Fibroblast of pulmonary artery (primary cell): Measurements from ENCODE around the gene SLC7A6OS.

Source experiments
- DNase-seq: peaks from one replicate; pipeline ENCODE4 v3.0.0-alpha.2; 2010; ENCODE audit warnings: low read depth
- H3K4me3 ChIP-seq: replicated peaks from 2 replicates; pipeline ENCODE4 v1.5.1; 2011; ENCODE audit warnings: low read depth, mild to moderate bottlenecking, control low read depth, low read length, moderate library complexity
- CTCF ChIP-seq: IDR thresholded peaks from 2 replicates; pipeline ENCODE4 v1.5.1; 2011; ENCODE audit warnings: mild to moderate bottlenecking, control low read depth, low read length, inconsistent platforms; ENCODE audit errors: missing control alignments

The SLC7A6OS gene

DNA sequence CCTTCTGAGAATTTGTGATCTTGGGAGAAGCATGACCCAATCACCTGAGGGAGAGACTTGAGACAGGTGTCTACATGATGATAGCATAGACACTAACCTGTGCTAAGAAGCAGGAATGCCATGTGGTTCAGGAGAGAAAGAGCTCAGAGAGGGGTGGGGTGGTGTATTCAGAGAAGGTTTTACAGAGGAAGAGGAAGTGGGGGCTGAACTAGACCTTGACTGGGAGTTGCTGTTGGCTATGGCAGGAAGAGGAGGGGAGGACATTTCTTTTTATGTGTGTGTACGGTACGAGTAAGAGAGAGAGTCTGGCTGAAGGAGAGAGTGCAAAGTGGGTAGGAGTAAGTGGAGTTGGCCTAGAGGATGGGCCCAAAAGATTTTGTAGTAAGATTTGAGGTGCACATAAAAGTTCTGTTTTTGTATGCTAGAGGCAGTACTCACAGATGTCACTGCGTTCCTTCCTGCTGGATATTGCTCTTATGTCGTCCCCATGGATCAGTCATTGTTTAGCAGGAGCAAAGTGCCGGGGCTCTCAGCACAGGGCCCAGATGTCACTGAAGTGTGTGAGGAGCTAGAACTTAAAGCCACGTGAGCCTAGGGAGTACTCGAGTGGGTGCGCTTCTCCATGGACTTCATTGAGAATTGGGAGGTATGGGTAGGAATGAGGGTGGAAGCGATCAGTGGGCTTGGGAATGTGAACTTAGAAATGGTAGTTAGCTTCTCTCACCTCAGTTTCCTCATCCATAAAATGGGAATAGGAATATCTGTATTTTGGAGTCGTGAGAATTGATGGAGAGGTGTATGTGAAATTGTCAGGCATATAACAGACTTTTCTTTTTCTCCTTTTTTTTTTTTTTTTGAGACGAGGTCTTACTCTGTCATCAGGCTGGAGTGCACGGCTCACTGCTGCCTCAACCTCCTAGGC, 24.3 kb downstream of the SLC7A6OS start:
- H3K4me3 ChIP-seq = no peak overlapping the region
- TF ChIP-seq CTCF = no peak
- no peak for DNase-seq

- no peak overlapping the region for H3K4me3 ChIP-seq
These were observed 25.1 kb downstream of the SLC7A6OS start for GRCh38 chr16:68285683-68286082.

GRCh38 chr16:68284847-68285246, 25.9 kb downstream of the SLC7A6OS start:
- no peak overlapping the region for H3K4me3 ChIP-seq
- no peak for DNase-seq
- no peak for TF ChIP-seq CTCF

More at GRCh38 chr16:68285683-68286082, 25.1 kb downstream of the SLC7A6OS start:
- TF ChIP-seq CTCF = no peak
- no peak for DNase-seq

DNA sequence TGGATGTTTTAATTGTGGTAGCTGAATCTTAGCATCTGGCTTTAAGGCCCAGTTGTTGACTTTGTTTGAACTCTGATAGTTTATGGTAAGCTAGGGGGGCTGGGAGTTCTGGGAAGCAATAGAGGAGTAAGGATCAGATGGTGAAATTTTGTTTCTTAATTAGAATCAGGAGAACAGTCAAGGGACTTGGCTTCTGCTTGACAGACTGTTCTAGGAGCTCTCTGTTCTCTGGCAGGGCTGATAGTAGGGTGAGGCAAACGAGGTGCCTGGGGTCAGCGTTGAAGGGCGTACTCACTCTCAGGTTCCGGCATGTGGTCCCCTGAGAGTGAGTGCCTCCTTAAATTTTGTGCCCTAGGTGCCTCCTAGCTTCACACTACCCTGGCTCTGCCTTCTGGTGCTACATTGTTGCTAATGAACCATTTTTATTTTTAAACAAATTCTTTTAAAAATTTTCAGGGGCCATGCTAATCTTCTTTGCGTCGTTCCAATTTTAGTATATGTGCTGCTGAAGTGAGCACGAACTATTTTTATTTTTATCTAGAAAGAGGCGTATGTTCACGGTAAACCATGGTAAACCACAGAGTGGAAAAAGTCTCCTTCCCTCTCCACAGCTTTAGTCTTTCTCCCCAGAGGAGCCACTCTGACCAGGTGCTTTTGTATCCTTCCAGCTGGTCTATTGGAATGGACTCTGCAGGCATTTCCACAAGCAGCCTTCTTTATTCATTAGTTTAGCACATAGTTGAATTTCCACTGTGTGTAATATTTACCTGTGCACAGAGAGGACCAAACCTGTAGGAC, 26.7 kb downstream of the SLC7A6OS start:
- no peak for TF ChIP-seq CTCF
- DNase-seq = no peak
- H3K4me3 ChIP-seq = no peak overlapping the region

GRCh38 chr16:68283346-68283745, 27.4 kb downstream of the SLC7A6OS start:
- DNase-seq = no peak
- TF ChIP-seq CTCF = no peak
- no peak overlapping the region for H3K4me3 ChIP-seq

- no peak for DNase-seq
- no peak for TF ChIP-seq CTCF
- H3K4me3 ChIP-seq = no peak overlapping the region
These were observed 28.7 kb downstream of the SLC7A6OS start for GRCh38 chr16:68282064-68282452.
